HPDE6-E6E7 (cell line): Measurements from ENCODE around the gene KRTCAP3.

Experiments used
- DNase-seq: peaks from one replicate; pipeline ENCODE4 v3.0.0; 2011; ENCODE audit warnings: missing footprints; ENCODE audit errors: extremely low spot score

Gene KRTCAP3

GRCh38 chr2:27441226-27441926, 805 bp upstream of the KRTCAP3 start:
- no peak for DNase-seq

DNA sequence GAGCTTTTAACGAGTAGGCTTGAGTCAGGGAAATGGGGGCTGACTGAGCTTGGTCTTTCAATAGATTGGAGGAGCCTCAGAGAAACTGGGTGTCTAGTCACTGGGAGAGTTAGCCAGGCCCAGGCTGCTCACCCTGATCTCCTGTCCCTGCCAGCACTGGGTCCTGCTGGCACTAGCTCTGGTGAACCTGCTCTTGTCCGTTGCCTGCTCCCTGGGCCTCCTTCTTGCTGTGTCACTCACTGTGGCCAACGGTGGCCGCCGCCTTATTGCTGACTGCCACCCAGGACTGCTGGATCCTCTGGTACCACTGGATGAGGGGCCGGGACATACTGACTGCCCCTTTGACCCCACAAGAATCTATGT, 720 bp downstream of the KRTCAP3 start:
- DNase-seq: peak; percentile 33

DNA sequence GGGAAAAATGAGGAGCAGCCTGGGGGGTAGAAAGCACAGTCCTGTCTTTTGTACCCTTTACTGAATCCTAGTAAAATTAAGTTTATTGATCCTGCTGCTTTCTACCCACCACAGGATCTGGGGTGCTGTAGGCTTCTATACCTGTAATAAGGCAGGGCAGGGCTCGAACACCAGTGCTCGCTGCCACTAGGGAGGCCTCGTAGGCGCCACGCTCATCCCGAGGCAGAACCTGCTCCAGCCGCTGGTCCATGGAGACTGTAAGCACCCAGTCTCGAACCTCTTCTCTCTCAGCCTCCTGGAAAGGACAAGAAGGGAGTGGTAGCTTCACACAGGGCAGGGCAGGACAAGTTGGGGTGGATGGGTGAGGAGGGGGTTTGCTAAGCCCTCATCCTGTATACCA, 3.0 kb downstream of the KRTCAP3 start:
- DNase-seq: no peak

GRCh38 chr2:27445615-27446014, 3.4 kb downstream of the KRTCAP3 start:
- no peak for DNase-seq

DNA sequence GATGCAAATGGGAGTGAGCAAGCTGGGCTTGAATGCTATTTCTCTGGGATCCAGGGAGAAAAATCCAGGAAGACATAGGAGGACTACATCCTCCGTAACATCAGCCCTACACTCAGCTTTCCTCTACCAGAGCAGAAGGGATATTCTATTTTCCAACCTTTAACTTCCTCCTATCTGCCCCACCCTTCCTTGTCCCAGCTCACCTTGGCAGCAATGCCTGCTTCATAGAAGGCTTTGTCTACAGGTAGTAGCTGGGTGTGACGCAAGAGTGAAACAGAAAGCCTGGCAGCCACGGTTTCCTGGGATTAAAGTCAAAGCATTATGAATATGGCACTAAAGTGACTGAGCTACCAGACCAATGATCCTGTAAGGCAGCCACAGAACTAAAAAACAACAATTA, 3.9 kb downstream of the KRTCAP3 start:
- peak; percentile 87 for DNase-seq

DNA sequence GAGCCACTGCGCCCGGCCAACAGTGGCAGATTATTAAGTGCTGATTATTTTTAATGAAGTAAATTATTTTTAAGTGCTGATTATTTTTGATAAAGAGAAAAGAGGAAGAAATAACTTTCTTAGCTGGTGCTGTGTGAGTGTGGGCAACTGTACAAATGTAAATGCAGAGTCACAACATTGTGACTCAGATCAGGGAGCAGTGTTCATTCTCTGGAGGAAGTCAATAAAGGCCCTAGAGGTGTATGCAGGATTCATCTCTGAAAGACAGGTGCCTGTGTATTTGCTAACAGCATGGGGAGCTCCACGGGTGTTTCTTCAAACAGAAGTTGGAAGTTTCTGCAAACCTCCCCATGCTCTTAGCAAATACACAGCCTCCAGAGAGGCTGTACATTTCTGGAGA, 6.2 kb downstream of the KRTCAP3 start:
- no peak for DNase-seq

DNA sequence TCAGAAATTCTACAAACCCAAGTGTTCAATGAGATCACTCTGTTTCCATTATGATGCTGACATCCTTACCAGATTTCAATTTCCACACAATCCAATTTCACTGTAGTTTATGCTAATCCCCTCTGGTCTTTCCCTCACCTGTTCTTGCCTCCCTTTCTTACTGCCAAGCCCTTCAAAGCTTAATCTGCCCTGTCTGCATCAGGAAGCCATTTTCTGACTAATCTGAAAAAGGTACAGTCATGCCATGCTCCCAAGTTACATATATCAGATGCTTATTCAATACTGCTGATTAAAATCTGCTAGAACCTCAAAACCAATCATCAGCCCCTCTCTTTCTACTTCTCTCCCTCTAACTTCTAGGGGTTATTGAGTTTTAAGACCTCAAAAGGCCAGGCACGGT, 8.9 kb downstream of the KRTCAP3 start:
- DNase-seq: no peak

DNA sequence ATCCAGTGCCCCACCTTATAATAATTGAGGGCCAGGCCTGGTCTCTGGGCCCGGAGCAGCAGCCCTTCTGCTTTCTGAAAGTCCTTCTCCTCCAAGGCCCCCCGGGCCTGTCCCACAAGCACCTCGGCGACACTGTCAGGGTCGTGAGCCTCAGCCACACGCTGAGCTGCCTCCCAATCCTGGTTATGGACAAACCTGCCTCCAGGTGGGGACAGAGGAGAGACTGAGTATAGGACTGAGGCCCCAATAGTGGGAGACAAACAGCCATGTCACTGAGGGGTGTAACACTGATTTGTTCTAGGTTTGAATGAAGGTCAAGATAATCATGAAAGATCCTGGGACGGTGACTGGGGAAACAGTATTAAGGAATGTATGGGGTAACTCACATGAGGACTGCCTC, 11.8 kb downstream of the KRTCAP3 start:
- no peak for DNase-seq

GRCh38 chr2:27461118-27461517, 18.9 kb downstream of the KRTCAP3 start:
- DNase-seq: no peak

GRCh38 chr2:27464443-27464842, 22.3 kb downstream of the KRTCAP3 start:
- no peak for DNase-seq

DNA sequence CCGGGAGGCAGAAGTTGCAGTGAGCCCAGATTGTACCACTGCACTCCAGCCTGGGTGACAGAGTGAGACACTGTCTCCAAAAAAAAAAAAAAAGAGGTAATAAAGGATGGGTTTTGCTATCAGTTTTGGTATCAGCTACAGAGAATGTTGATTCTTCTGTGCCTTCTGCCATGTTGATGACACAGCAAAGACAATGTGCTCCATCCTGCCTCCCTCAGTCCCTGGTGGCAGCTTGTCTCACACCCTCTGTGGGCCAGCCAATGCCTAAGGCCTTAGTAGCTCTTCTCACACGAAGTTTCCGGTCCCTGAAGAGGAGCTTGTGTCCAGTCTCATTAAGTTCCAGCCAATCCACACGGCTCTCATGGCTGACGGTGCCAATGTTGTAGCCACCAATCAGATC, 29.8 kb downstream of the KRTCAP3 start:
- no peak for DNase-seq

- DNase-seq: no peak
Observed at GRCh38 chr2:27485496-27485895, 43.3 kb downstream of the KRTCAP3 start.

DNA sequence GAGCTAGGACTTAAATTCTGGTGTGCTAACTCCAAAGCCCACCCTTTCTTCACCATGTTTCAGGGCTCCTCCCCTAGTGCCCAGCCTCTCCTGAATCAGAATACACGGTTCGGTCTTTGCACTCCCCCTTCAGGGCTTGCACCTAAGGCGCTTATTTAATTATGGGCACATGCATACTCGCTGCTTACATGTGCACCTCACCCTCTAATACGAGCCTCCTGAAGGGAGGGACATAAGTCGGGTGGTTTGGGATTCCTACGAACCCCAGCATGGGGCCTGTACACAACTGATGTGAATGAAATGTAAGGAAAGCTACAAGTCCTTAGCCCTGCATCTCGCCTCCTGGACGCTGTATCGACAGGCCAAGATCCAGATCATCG, 46.9 kb downstream of the KRTCAP3 start:
- DNase-seq: no peak

DNA sequence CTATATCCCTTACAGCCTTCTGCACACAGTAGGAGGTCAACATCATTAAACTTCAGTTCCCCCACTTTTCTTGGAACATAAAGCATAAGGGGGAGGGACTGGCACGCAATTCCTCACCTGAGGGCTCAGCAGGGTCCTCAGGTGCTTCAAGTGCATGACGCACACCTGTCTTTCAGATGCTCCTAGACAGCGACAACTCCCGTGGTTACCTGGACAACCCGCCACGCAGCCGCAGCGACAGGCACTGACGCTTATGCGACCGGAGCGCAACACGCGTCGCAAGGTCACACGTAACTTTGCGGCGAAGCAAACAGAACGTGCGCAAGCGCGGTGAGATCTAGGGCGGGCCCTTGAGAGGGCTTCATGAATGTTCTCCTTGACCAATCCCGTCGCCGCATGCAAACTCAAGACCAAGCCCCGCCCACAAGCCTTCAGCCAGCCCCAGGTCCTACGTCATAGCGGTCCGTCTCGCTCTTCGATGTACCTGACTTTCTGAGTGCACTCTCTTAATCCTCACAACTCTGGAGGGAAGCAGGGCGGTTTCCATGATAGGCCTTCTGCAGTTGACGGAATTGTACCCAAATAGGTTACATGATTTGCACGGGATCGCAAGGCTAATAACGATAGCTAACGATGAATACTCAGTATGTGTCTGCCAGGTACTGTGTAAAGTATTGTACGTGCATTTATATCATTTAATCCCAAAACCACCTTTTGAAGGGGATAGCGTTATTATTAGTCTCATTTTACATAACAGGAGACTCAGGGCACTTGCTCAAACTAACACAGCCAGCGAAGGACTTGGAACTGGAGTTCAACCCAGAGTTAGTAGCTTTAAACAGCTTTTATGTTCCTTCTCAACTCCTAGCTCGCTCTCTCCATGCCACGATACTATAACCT, 47.6 kb downstream of the KRTCAP3 start, which contains the start of gene IFT172:
Gene IFT172, minus strand, starts transcription at position 246 of the 900 bp plus-strand sequence. Its CDS starts 90 bp downstream, at position 156.
- peak; percentile 96 for DNase-seq

GRCh38 chr2:27492557-27492956, 50.4 kb downstream of the KRTCAP3 start:
- no peak for DNase-seq

GRCh38 chr2:27493948-27494283, 51.7 kb downstream of the KRTCAP3 start:
- DNase-seq: no peak
